Activated naive CD4-positive, alpha-beta T cell treated with anti-CD3 and anti-CD28 coated beads for 36 hours (primary cell): ENCODE results near the gene GCA. TPM values are rescaled to one million over a fixed set of nuclear protein-coding genes. Genes with fewer than 3 reads are reported as not detected.

Source experiments
- CTCF ChIA-PET: fragments of 350-600 bp; sonication (Branson Sonifier 250); formaldehyde crosslinking; loops from one replicate; lab custom pipeline; 2021; ENCODE audit warnings: antibody characterized with exemption; lab: Charles Lee
- DNase-seq: peaks from one replicate; pipeline ENCODE4 v3.0.0-alpha.2; 2020
- H3K27ac Mint-ChIP-seq: one replicate; pipeline ENCODE4 v1.8.0; 2021; ENCODE audit warnings: mild to moderate bottlenecking, mixed read lengths
- H3K27me3 Mint-ChIP-seq: one replicate; pipeline ENCODE4 v1.8.0; 2021; ENCODE audit warnings: low read depth, mixed read lengths
- H3K36me3 Mint-ChIP-seq: one replicate; pipeline ENCODE4 v1.8.0; 2021; ENCODE audit warnings: low read depth, mixed read lengths
- H3K4me1 Mint-ChIP-seq: one replicate; pipeline ENCODE4 v1.8.0; 2021; ENCODE audit warnings: low read depth, mixed read lengths
- H3K4me3 Mint-ChIP-seq: one replicate; pipeline ENCODE4 v1.8.0; 2021; ENCODE audit warnings: mild to moderate bottlenecking, moderate library complexity, mixed read lengths
- H3K9me3 Mint-ChIP-seq: one replicate; pipeline ENCODE4 v1.8.0; 2021; ENCODE audit warnings: mixed read lengths
- intact Hi-C: fragments of 100-400 bp; cut with micrococcal nuclease; formaldehyde crosslinking; loops from one replicate; pipeline ENCODE4 v1.15.1; 2023
- total RNA-seq, 2 experiments: library from RNA; stranded (reverse); gene quantifications; one replicate each; pipeline ENCODE4 v1.2.3, GENCODE V29; 2021

Gene GCA, protein sequence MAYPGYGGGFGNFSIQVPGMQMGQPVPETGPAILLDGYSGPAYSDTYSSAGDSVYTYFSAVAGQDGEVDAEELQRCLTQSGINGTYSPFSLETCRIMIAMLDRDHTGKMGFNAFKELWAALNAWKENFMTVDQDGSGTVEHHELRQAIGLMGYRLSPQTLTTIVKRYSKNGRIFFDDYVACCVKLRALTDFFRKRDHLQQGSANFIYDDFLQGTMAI
- 10 to 100 TPM; 36.7 to 40.2 TPM for total RNA-seq

DNA sequence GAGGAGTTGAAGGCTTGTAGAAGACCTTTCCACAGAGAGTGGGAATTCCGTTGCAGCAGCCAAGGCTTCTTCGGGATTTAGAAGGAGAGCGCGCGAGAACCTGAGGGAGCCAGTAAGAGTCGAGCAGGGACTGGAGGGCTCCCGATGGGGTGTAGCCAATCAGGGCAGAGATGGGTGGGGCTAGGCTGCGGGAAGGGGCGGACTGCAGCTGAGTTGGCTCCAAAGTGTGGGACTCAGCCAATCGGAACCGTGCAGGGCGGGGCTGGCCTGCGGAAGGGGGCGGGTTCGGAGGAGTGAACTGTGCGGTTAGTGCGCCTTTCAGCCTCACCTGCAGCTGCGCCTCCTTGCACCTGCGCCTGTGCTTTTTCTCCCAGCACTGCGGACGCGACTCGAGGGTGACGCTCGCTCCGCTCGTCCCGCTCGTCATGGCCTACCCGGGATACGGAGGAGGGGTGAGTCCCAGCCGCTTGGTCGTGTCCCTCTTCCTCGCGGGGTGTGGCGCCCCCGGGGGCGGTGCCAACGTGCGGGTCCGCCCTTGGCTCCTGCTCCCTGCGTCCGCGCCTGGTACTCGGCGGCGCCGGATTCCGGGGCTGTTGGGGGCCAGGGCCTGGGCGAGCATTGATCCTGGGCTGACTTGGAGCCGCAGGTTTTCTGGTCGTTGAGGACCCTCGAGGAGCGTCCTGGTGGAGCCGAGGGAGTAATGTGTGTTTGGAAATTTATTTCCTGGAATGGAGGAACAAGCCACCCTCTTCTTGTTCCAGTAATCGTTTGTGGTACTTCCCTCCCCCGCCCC is at the start of gene GCA:
Gene GCA (plus strand): TSS at position 309 of the 793 bp plus-strand sequence. CDS start 117 bp downstream, at position 426.
- CTCF ChIA-PET = interaction anchor here (1.0 to 2.1 kb wide), 4 partner anchors 9 to 46 kb away, joined by 3 to 8 read pairs (median 4); no protein-coding TSS in a partner anchor
- no peaks in the 10 kb centered on the region for H3K36me3 Mint-ChIP-seq
- intact Hi-C loops = loop anchor here (1.0 to 10.0 kb wide), 3 partner anchors 26 to 1037 kb away; partner anchors contain the start of genes IFIH1 and PSMD14

DNA sequence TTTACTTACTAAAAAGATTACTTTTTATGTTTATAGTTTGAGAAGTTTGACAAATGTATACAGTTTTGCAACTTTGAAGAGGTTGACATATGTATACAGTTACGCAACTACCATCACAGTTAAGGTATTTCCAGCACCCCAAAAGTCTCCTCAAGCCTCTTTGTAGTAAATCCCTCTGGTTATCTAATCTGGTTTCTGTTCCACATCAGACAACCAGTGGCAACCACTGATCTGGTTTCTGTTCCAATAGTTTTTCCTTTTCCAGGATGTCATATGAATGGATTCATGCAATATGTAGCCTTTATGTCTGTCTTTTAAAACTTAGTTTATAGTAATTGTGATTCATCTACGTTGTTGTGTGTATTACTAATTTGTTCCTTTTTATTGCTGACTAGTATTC is 48.9 kb upstream of the GCA start:
- H3K4me1 Mint-ChIP-seq = no peaks in the 10 kb centered on the region
- no peak overlapping the region for H3K27ac Mint-ChIP-seq

More for the DNA sequence above, at the start of gene GCA:
- Mint-ChIP-seq H3K9me3 (no peaks in the 10 kb centered on the region), H3K4me3 (peak within 1 kb of the TSS; percentile 87), H3K27me3 (no peaks in the 10 kb centered on the region), H3K27ac (peak within 1 kb of the TSS; percentile 72), H3K4me1 (peaks cover 12% of the 10 kb centered on the region)
- peak; percentile 99 for DNase-seq

DNA sequence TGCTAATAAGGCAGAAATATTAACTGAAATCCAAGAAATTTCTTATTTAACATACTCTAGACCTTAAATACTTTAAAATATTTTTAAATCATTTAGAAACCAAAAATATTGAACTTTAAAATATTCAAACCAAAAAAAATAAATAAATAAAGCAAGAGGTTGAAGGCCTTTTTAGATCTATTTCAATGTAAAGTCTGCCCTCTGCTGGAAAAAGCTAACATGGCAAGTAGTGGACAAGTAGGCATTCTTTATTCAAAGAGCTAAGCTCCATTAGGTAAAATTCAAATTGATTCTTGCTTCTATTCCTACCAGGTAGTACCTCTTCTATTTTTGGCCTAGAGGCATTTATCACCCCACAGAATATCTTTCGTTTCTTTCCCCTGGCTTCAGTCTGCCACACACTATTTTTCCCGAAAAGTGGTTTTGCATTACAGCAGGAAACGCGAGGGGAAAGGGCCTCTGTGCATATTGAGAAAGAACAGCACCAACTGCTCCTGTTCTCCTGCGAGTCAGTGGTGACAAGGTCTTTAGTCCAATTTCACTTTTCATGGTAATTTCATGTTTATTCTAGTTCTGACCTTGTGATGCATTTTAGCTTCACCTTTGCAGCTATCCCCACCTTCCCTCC is 45.9 kb upstream of the GCA start:
- Mint-ChIP-seq H3K27me3 (no peaks in the 10 kb centered on the region), H3K27ac (no peak overlapping the region), H3K4me1 (no peaks in the 10 kb centered on the region), H3K36me3 (no peaks in the 10 kb centered on the region), H3K9me3 (no peaks in the 10 kb centered on the region), H3K4me3 (no peak overlapping the region)
- DNase-seq = peak; percentile 74
- CTCF ChIA-PET = interaction anchor here (0.6 to 11.2 kb wide), 39 partner anchors 9 to 1071 kb away, joined by 3 to 204 read pairs (median 4); partner anchors contain the start of genes GCA and GCG
- intact Hi-C loops = loop anchor here (1.0 to 2.0 kb wide), 3 partner anchors 77 to 711 kb away; no protein-coding TSS in a partner anchor

More for the DNA sequence above, 48.9 kb upstream of the GCA start:
- no peak for DNase-seq
- Mint-ChIP-seq H3K9me3 (no peaks in the 10 kb centered on the region), H3K4me3 (no peak overlapping the region), H3K36me3 (peaks cover 3% of the 10 kb centered on the region), H3K27me3 (no peaks in the 10 kb centered on the region)
- intact Hi-C loops = no loop called here
- CTCF ChIA-PET = interaction anchor here (0.5 to 11.2 kb wide), 3 partner anchors 73 to 143 kb away, joined by 4 to 204 read pairs (median 8); partner anchors contain the start of gene GCG

DNA sequence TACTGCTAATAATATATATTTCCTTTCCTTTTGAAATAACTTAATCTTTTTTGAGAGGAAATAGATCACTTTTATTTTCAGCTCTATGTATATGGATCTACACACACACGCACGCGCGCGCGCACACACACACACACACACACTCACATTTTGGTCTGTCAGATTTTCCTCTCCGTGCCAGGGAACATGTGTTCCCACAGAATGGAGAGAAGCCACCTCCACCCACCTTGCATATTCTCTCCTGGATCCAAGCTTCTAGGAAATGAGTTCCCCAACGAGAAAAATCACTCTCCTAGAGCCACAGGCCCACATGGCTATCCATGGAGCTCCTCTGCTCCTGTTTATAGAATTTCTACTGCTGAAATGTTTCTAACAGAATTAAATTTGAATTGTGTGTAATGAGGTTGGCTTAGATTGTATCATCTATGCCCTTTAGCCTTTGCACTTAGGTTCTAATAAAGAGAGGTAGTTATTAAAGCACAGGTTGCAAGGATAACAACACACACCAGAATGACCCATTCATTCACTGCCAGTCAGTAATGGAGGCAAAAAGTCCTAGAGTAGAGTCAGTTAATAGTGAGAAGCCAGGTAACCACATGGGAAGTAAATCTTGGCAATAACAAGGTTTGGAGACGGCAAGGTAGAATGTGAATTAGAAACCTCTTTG is 45.1 kb upstream of the GCA start:
- Mint-ChIP-seq H3K27me3 (no peaks in the 10 kb centered on the region), H3K4me1 (no peaks in the 10 kb centered on the region), H3K9me3 (no peaks in the 10 kb centered on the region), H3K36me3 (no peaks in the 10 kb centered on the region), H3K27ac (no peak overlapping the region), H3K4me3 (no peak overlapping the region)
- DNase-seq = no peak
- CTCF ChIA-PET = interaction anchor here (0.7 to 11.2 kb wide), 33 partner anchors 8 to 1072 kb away, joined by 3 to 204 read pairs (median 4); partner anchors contain the start of genes GCA and GCG
- intact Hi-C loops = loop anchor here (1.0 to 2.0 kb wide), 3 partner anchors 78 to 712 kb away; no protein-coding TSS in a partner anchor

DNA sequence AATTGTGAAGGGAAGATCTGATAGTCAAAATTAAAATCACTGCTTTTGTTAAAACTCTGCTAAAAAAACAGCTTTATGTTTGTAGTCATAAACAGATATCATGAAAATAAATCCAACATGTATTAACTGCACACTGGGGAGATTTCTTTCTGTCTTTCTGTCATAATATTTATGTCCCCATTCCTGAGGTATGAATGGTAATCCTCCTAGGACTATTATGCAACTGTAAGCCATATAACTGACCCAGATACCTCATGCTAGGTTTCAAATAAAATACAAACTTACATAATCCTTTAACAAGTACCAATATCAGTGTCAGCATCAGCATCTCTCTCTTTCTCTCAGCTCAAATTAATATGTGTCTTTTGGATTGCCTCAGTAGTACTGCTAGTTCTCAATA is 43.7 kb upstream of the GCA start:
- CTCF ChIA-PET = interaction anchor here (0.8 to 11.2 kb wide), 9 partner anchors 11 to 148 kb away, joined by 3 to 204 read pairs (median 8); partner anchors contain the start of genes GCG and IFIH1
- H3K27me3 Mint-ChIP-seq = no peaks in the 10 kb centered on the region
- no peaks in the 10 kb centered on the region for H3K36me3 Mint-ChIP-seq
- intact Hi-C loops = loop anchor here (2.0 kb wide), 1 partner anchor 287 kb away; no protein-coding TSS in a partner anchor
- no peak overlapping the region for H3K4me3 Mint-ChIP-seq
- H3K27ac Mint-ChIP-seq = no peak overlapping the region
- H3K4me1 Mint-ChIP-seq = no peaks in the 10 kb centered on the region
- no peak for DNase-seq
- H3K9me3 Mint-ChIP-seq = no peaks in the 10 kb centered on the region

DNA sequence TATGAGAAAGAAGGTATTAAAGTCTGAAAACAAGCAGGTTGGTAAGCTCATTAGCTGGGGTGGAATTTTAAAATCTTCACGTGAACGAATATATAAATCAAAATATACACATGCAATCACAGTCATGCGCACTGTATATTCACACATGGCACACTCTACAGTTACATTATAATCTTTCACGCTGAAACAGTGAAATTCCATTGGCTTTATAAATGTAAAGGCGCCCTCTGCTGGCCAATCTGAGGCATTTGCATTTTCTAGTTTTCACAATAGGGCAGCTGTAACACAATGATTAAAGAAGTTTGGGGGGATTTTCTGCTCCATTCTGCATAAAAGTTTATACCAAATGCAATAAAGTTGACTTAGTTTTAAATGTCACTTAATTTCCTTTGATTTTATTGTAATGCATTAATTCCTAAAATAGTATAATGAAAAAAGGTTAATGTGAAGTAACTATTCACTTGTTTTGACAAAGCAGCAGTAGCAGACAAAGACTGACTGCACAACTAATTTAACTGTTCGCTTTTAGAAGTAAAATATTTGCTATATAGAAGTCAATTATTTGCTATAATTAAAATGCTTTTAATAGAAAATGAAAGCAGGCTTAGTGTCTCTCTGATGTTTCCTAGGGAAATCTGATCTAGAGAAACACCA is 42.7 kb upstream of the GCA start:
- CTCF ChIA-PET = interaction anchor here (1.3 to 11.2 kb wide), 6 partner anchors 14 to 149 kb away, joined by 3 to 204 read pairs (median 8); partner anchors contain the start of gene GCG
- no peak overlapping the region for H3K27ac Mint-ChIP-seq
- no peaks in the 10 kb centered on the region for H3K27me3 Mint-ChIP-seq
- no peaks in the 10 kb centered on the region for H3K9me3 Mint-ChIP-seq
- intact Hi-C loops = loop anchor here (1.0 to 2.0 kb wide), 3 partner anchors 17 to 288 kb away; partner anchors contain the start of gene IFIH1
- DNase-seq = peak; percentile 71
- no peaks in the 10 kb centered on the region for H3K4me1 Mint-ChIP-seq
- H3K4me3 Mint-ChIP-seq = no peak overlapping the region
- peaks cover 2% of the 10 kb centered on the region for H3K36me3 Mint-ChIP-seq

DNA sequence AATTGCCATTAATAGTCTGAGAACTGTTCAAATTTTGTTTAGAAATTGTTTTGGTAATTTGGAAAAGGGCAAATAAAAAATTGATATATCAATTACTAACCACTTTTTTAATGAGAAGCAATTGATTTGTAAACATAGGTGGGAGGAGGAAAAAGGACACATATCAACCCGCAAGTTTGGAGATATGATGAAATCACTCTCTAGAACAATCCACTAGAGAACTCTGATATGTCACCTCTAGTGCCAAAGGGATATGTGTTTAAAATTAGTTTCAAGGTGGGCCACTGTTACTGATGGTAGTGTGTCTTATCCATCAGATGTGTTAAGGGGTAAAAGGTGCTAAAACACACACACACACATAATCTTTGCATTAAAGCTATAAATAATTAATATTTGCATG is 42.1 kb upstream of the GCA start:
- peaks cover 2% of the 10 kb centered on the region for H3K36me3 Mint-ChIP-seq
- intact Hi-C loops = loop anchor here (1.0 to 2.0 kb wide), 3 partner anchors 16 to 289 kb away; partner anchors contain the start of gene IFIH1
- no peak overlapping the region for H3K4me3 Mint-ChIP-seq
- H3K27ac Mint-ChIP-seq = no peak overlapping the region
- CTCF ChIA-PET = interaction anchor here (0.6 to 11.2 kb wide), 7 partner anchors 10 to 594 kb away, joined by 3 to 204 read pairs (median 9); partner anchors contain the start of gene GCG
- DNase-seq = no peak
- no peaks in the 10 kb centered on the region for H3K27me3 Mint-ChIP-seq
- no peaks in the 10 kb centered on the region for H3K4me1 Mint-ChIP-seq
- no peaks in the 10 kb centered on the region for H3K9me3 Mint-ChIP-seq

DNA sequence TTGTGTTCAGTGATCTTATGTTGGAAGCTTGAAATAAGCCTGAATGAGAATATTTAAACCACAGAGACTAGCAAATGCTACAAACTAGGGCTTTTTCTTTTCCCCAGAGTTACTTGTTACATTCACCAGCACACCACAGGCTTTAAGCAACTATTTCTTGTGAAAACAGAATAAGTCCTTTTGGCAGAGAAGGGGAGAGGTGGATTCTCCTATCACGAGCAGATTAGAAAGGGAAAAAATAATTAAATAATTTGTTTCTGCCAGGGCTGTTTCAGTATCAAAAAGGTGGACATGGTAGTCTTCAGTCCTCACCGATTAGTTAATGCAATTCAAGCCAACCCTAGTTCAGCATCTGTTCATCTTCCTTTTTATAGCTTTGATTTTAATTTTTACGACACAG is 38.0 kb upstream of the GCA start:
- DNase-seq = no peak

DNA sequence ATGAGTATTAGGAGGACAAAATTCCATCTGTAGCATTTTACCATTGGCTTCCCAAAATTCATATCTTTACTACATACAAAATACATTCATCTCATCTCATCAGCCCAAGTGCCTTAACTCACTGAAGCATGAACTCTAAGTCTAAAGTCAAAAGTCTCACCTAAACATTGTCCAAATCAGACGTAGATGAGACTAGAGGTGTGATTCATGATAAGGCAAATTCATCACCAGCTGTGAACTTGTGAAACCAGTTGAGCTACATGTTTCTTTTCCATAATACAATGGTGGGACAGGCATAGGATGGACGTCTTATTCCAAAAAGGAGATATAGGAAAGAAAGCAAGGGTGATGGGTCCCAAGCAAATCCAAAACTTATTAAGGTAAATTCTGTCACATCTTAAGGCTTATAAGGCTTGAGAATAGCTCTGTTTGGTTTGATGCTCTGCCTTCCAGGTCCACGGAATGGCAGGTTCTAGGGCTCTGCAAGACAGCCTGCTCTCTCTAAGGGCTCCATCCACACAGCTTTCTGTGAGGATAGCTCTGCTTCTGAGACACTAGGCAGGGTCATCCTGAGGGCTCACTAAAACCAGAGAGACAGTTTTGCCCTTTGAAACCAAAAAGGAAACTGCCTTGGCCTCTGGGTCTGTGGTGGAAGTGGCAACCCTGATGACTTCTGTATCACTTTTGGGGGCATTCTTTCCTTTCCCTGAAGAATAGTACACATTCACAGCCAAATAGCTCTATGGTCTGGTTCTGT is 35.0 kb upstream of the GCA start:
- Mint-ChIP-seq H3K36me3 (peaks cover 21% of the 10 kb centered on the region), H3K27ac (no peak overlapping the region)
- CTCF ChIA-PET = interaction anchor here (0.8 to 1.5 kb wide), 3 partner anchors 10 to 156 kb away, joined by 3 to 5 read pairs (median 3); no protein-coding TSS in a partner anchor

More for the DNA sequence above, 38.0 kb upstream of the GCA start:
- Mint-ChIP-seq H3K4me3 (no peak overlapping the region), H3K4me1 (peaks cover 4% of the 10 kb centered on the region), H3K36me3 (peaks cover 19% of the 10 kb centered on the region), H3K27me3 (no peaks in the 10 kb centered on the region), H3K9me3 (no peaks in the 10 kb centered on the region), H3K27ac (no peak overlapping the region)
- intact Hi-C loops = no loop called here
- CTCF ChIA-PET = interaction anchor here (2.9 kb wide), 1 partner anchor 85 kb away, joined by 14 read pairs; no protein-coding TSS in a partner anchor

DNA sequence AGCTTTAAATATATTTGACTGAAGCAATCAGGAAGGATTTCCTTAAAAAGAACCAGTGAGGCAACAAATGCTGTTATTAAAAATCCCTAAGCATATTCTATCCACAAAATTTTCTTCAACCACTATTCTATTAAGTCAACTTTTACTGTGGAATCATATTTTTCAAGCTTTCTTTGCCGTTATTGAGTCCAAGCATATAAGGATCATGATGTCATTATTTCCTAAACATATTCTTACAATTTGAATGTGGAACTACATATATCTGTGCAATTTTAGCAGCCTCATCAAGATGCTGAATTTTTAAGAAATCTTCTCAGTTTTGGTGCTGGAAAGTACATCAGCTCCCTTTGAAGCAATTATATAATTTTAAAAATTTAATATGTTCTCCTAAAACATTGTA is 31.1 kb upstream of the GCA start:
- intact Hi-C loops = no loop called here
- CTCF ChIA-PET = interaction anchor here (0.7 to 2.0 kb wide), 4 partner anchors 9 to 136 kb away, joined by 3 to 9 read pairs (median 6); no protein-coding TSS in a partner anchor
- peaks cover 31% of the 10 kb centered on the region for H3K36me3 Mint-ChIP-seq
- H3K27me3 Mint-ChIP-seq = no peaks in the 10 kb centered on the region
- DNase-seq = no peak
- H3K4me3 Mint-ChIP-seq = no peak overlapping the region
- H3K27ac Mint-ChIP-seq = no peak overlapping the region
- H3K9me3 Mint-ChIP-seq = no peaks in the 10 kb centered on the region
- H3K4me1 Mint-ChIP-seq = peaks cover 48% of the 10 kb centered on the region

More for the DNA sequence above, 35.0 kb upstream of the GCA start:
- H3K9me3 Mint-ChIP-seq = no peaks in the 10 kb centered on the region
- no peaks in the 10 kb centered on the region for H3K27me3 Mint-ChIP-seq
- intact Hi-C loops = no loop called here
- DNase-seq = no peak
- H3K4me3 Mint-ChIP-seq = no peak overlapping the region
- peaks cover 25% of the 10 kb centered on the region for H3K4me1 Mint-ChIP-seq
